GM12873 (cell line): ENCODE results near the gene DDX42.

Experiments
- CTCF ChIP-seq: IDR thresholded peaks from 2 replicates; pipeline ENCODE4 v1.5.1; 2012; ENCODE audit warnings: low read depth, mild to moderate bottlenecking, moderate library complexity, low read length, control low read depth; ENCODE audit not compliant: insufficient read depth; ENCODE audit errors: missing control alignments

Gene DDX42

GRCh38 chr17:63837480-63837879, 63.5 kb downstream of the DDX42 start:
- no peak for TF ChIP-seq CTCF

GRCh38 chr17:63837962-63838600, 64.1 kb downstream of the DDX42 start:
- TF ChIP-seq CTCF: no peak

- no peak for TF ChIP-seq CTCF
These were observed 64.7 kb downstream of the DDX42 start for GRCh38 chr17:63838631-63839171.

GRCh38 chr17:63840591-63841349, 66.8 kb downstream of the DDX42 start:
- TF ChIP-seq CTCF: no peak

- no peak for TF ChIP-seq CTCF
These were observed 67.6 kb downstream of the DDX42 start for GRCh38 chr17:63841350-63842172.

- TF ChIP-seq CTCF: no peak
These were observed 68.2 kb downstream of the DDX42 start for GRCh38 chr17:63842173-63842539.

GRCh38 chr17:63842540-63843386, 68.8 kb downstream of the DDX42 start, which contains the start of gene SMARCD2:
Gene SMARCD2, minus strand, starts transcription at chr17:63842685. Its CDS starts 11 bp downstream, at chr17:63842674.
- no peak for TF ChIP-seq CTCF
